HCT116 (cell line): ENCODE results near the gene P2RX1.

Source experiments
- CBX3 ChIP-seq: IDR thresholded peaks from 2 replicates; pipeline ENCODE4 v1.6.1; 2012; ENCODE audit warnings: low read depth
- EGR1 ChIP-seq: IDR thresholded peaks from 2 replicates; pipeline ENCODE4 v1.6.1; 2012; ENCODE audit warnings: low read depth
- JUND ChIP-seq: IDR thresholded peaks from 2 replicates; pipeline ENCODE4 v1.6.1; 2012
- POLR2AphosphoS5 ChIP-seq: IDR thresholded peaks from 2 replicates; pipeline ENCODE4 v1.6.1; 2011; ENCODE audit warnings: mild to moderate bottlenecking, low read depth, low read length, moderate library complexity
- TF ChIP-seq, protein P1 (sequence below), 3 experiments: fragments of 200-600 bp in 1 of 3; sonication (generic) in 1 of 3; IDR thresholded peaks in 2 of 3; conservative IDR thresholded peaks in 1 of 3; 2 replicates each; pipeline ENCODE4 v1.5.1; 2012 to 2017; ENCODE audit warnings: low read depth in 2 of 3, low read length in 2 of 3, antibody characterized with exemption in 1 of 3, borderline replicate concordance in 1 of 3, control low read depth in 1 of 3, mild to moderate bottlenecking in 1 of 3, mixed read lengths in 1 of 3, mixed run types in 1 of 3, moderate library complexity in 1 of 3; ENCODE audit not compliant: insufficient read depth in 1 of 3

DNA sequence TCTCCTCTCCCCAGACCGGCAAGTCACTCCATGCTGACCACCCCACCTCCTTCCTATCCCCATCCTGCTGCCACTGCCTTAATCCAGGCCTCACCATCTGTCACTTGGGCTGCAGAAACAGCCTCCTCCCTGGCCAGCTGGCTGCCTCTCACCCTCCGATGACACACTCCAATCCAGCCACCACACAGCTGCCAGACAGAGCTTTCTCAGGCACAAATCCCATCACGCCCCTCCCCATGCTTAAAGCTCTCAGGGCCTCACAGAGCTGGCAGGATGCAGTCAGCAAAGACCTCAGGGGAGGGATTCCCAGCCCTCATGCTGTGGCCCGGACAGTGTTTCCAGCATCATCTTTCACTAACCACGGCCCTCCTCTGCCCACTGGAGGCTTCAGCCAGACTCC lies 37.1 kb downstream of the P2RX1 start:
- TF ChIP-seq EGR1, result no peak
- TF ChIP-seq CBX3, result no peak
- TF ChIP-seq POLR2AphosphoS5, result no peak
- TF ChIP-seq, protein P1, sequence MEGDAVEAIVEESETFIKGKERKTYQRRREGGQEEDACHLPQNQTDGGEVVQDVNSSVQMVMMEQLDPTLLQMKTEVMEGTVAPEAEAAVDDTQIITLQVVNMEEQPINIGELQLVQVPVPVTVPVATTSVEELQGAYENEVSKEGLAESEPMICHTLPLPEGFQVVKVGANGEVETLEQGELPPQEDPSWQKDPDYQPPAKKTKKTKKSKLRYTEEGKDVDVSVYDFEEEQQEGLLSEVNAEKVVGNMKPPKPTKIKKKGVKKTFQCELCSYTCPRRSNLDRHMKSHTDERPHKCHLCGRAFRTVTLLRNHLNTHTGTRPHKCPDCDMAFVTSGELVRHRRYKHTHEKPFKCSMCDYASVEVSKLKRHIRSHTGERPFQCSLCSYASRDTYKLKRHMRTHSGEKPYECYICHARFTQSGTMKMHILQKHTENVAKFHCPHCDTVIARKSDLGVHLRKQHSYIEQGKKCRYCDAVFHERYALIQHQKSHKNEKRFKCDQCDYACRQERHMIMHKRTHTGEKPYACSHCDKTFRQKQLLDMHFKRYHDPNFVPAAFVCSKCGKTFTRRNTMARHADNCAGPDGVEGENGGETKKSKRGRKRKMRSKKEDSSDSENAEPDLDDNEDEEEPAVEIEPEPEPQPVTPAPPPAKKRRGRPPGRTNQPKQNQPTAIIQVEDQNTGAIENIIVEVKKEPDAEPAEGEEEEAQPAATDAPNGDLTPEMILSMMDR (IDR thresholded peaks at IDR 0.05 in 2 of 3, conservative IDR thresholded peaks at IDR 0.05 in 1 of 3; ENCODE audit: borderline replicate concordance in 1 of 3, insufficient read depth in 1 of 3, low read depth in 2 of 3, low read length in 2 of 3), result no peak
- TF ChIP-seq JUND, result no peak
